Stimulated activated CD8-positive, alpha-beta memory T cell treated with anti-CD3 and anti-CD28 coated beads, Interleukin-7, amount 100 ng/mL, for 1 hour (primary cell): ENCODE data around the gene HESX1.

ENCODE experiments used
- DNase-seq, 2 donors: peaks; one replicate each; pipeline ENCODE4 v3.0.0-alpha.2; 2020; ENCODE audit warnings: low read depth in 2 of 2

Gene HESX1

DNA sequence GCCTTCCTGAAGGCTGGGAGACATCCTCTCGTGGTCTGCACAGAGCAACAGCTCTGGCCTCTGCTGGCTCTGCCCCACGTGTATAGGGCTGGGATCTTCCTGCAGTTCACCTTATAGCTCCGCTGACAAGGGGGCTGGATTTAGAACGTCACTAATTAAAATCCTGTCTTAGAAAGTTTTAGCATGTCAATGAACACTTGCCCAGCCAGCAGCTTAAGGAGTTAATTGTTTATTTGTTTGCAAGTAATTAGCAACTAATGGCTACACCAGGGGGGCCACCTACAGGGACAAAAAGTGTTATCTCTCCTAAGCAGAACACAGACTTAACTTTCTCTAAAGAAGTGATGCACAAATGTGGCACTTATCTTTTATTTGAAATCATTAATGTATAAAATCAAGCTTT, at the start of gene HESX1:
Gene HESX1, minus strand, starts transcription at position 84 of the 403 bp plus-strand sequence. Its CDS starts 60 bp downstream, at position 24.
- DNase-seq, result no peak

- no peak for DNase-seq
These were observed 45.2 kb upstream of the HESX1 start for GRCh38 chr3:57244946-57245345.

DNA sequence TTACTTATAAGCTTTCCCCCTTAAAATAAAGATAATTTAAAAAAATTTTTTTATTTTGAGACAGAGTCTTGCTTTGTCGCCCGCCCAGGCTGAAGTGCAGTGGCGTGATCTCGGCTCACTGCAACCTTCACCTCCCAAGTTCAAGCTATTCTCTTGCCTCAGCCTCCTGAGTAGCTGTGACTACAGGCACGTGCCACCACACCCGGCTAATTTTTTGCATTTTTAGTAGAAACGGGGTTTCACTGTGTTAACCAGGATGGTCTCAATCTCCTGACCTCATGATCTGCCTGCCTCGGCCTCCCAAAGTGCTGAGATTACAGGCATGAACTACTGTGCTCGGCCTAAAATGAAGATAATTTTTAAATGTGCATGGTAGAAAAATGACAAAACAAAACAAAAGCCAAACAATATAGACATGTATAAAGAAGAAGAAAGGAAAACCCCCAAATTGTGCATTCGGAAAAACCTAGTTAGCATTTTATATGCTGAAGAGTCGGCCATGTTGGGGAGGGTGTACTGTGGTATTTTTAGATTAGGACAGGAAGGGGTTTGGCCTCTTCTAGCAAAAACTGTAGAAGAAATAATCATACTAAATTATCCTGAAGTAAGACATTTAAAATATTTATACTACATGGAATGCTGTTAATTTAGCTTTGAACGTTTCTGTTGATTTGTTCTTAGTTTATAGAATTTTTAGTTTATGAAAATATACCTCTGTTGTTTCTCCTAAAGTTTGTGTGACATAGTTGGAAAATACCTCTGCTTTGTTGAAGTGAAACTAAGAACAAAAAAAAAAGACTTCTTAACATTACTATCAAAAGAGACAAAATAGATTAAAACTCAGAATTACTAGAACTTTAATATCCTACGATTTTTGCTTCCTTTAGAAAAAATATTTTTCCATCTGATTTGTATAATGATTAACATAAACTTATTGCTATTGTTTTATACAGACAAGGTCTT, 35.1 kb upstream of the HESX1 start:
- no peak for DNase-seq

DNA sequence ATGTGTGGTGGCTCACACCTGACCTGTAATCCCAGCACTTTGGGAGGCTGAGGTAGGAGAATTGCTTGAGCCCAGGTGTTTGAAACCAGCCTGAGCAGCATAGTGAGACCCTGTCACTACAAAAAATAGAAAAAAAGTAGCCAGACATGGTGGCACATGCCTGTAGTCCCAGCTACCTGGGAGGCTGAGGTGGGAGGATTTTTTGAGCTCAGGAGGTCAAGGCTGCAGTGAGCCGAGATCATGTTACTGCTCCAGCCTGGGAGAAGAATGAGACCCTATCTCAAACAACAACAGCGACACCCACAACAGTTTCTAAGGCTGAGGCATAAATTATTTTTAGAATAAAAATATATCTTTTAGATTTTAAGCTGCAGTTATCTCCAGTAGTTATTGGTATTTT, 34.0 kb upstream of the HESX1 start:
- DNase-seq, result no peak

DNA sequence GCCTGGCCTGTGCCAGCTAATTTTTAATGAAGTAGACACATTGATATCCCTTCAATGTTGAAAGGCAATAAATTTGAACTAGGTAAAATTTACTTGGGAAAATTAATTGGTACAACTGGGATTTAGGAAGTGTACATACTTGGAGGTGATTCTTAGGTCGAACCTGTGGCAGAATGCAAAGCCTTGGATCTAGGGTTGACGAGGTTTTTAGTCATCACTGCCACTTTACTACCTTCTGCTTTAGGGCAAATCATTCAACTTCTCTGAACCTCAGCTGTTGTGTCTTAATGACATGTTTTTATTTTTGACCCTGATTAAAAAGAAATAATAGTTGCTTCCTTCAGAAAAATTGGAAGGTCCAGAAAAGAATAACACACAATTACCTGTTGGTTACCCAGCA, 30.2 kb upstream of the HESX1 start:
- DNase-seq, result no peak

DNA sequence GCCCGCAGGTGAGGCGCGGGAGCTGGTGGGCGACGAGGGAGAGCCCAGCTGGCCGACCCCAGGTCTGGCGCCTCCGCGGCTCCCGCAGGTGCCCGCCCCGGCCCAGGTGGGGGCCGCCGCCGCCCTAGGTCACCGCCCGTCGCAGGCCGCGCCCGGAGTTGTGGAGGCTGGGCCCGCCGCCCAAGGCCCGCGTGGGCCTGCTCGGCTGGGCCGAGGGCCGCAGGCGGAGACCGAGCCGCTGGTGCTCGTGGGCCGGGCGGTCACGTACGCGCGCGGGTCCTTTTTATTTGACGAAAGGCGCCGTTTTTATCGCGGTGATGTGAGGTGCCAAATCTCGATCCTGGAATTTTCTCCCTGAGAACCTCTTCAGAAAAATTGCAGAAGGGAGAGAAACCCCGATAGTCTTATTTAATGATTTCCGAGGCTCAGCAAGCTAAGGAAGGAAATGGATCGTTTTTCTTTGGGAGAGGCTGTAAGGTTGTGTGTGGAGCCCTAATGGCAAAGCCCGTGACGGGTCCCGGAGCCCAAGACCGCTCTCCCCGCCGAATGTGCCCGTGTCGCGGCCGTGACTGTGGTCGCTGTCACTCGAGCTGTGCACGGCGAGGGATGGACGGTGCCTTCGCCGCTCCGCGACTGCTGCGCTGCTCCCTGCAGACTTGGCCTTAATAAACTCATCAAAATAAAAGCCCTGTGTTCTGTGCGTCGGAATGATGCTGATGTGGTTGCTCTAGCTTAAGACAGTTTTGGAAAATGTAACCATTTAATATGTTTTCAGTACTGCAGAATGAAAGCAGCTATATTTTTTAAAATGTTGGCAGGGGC, 28.4 kb upstream of the HESX1 start:
- peak in 1 of 2 donors; percentile 14 for DNase-seq

GRCh38 chr3:57227204-57227929, 27.6 kb upstream of the HESX1 start, which contains the start of gene APPL1:
Gene APPL1 (plus strand): TSS chr3:57227729. CDS start chr3:57227884, 155 bp downstream.
- peak; percentile 68 to 74 for DNase-seq

GRCh38 chr3:57226176-57226575, 26.4 kb upstream of the HESX1 start:
- no peak for DNase-seq

GRCh38 chr3:57224856-57225255, 25.1 kb upstream of the HESX1 start:
- DNase-seq, result no peak

DNA sequence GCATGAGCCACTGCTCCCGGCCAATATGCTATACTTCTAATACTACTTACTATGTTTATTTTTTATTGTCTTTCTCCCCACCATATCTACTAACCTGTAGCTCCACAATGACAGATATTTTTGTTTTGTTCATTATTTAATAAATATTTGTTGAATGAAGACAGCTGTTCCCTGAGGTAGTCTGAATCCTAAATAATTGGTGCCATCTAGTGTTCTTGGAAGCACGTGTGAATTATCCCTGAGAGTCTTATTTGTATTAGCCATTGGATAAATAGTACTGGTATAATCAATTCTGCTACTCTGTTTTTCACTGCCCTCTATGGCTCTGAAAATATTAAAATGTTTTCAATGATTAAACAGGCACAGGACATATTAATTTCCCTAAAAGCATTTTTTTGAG, 22.1 kb upstream of the HESX1 start:
- DNase-seq, result no peak

GRCh38 chr3:57206423-57206822, 6.6 kb upstream of the HESX1 start:
- DNase-seq, result no peak

GRCh38 chr3:57194641-57195040, 5.1 kb downstream of the HESX1 start:
- DNase-seq, result no peak

GRCh38 chr3:57192028-57192427, 7.8 kb downstream of the HESX1 start:
- no peak for DNase-seq

DNA sequence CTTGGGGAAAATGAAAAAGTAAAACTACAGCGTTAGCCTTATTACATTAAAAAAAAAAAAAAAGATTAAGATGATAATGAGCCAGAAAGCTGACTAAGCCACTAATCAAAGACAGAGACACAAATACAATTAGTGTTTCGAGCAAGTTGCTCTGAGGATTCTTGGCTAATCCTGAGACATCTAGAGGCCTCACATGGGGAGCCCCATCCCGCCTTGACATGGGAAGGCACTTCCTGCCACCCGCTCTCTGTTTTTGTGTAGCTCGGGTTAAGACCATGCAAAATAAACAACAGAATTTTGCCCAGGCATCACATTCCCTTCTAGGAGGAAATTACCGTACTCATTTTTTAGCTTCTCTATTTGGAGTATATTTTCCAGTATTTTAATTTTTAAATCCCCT, 15.3 kb downstream of the HESX1 start:
- no peak for DNase-seq

DNA sequence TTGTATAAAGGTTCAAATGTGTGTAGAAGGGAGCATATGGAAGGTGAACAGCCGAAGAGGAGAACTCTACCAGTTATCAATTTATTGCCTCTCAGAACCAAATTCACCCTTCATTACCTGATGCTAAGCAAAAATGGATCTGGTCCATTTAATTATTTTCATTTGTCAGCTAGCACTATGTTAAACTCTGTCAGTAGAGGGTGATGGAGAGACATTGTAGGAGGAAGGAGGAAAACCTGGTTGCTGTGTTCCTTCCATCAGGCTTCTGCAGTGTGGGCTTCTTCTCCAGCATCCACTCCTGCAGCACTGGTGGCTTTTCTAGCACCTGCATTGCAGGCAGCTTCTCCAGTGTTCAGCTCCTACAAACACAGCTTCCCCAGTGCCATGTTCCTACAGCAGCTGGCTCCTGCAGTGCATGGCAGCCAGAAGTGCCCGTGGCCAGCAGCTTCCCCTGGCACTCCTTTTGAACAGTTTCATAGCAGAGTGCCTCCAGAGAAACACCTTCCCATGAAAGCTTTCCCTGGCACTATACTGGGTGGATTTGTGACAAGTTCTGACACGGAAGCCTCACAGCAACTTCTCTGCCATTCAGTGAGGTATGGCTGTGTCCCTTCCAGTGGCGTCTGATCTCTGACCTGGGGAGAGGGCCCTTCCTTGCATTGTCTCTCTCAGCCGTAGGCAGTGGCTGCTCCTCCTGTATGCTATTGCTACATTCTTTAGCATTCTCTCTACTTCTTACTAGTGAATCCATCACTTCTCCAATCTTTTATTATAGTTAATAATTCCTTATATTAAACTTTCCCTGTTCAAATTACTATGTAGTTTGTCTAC, 20.0 kb downstream of the HESX1 start:
- DNase-seq, result no peak

DNA sequence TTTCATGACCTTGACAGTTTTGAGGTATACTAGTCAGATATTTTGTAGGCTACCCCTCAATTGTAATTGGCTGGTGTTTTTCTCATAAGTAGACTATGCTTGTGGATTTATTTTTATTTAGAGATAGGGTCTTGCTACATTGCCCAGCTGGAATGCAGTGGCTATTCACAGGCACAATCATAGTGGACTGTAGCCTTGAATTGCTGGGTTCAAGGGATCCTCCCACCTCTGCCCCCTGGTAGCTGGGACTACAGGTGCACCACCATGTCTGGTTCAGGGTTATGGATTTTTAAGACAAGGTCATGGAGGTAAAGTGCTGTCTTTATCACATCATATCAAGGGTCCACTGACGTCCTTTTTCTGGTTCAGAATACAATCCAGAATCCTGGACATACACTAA, 23.7 kb downstream of the HESX1 start:
- DNase-seq, result no peak

DNA sequence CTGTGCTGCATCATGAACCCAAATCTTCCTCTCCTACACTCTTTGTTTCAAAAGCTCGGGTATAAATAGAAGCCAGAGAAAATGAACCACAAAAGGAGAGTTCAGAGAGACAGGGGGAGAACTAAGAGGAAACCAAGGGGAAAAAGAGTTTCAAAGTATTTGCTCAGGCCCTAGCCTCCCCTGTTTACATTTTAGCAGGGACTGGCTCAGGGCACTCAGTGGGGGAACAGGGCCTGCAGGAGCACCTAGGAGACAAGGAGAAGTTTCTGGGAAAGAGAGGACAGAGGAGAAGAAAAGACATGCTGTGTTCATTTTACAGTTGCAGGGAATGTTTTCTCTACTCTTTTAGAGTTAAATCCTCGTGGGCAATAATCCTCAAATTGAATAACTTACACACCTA, 26.1 kb downstream of the HESX1 start:
- DNase-seq, result no peak

DNA sequence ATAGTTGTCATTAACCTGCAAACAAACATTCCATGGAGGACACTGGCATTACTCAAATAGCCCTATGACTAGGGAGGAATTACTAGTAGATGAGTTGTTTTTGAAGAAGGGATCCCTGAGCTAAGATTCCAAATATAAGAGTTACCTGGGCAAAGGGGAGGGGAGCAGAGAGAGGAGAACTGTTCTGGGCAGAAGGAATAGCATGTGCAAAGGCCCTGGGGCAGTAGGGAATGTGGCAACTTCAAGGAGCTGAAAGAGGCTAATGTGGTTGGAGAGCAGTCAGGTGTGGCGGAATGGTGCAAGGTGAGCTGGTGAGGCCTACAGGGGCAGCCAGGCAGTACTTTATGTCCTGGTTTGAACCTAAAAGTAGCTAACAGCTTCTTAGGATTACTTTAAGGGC, 28.8 kb downstream of the HESX1 start:
- DNase-seq, result no peak

- DNase-seq, result peak in 1 of 2 donors; percentile 35
These were observed 29.7 kb downstream of the HESX1 start for GRCh38 chr3:57169872-57170623.

GRCh38 chr3:57169108-57169507, 30.7 kb downstream of the HESX1 start:
- DNase-seq, result no peak
